Measurements from ENCODE around the gene SLC6A11. TPM values are rescaled to one million over a fixed set of nuclear protein-coding genes. Genes with fewer than 3 reads are reported as not detected.
A peak's percentile ranks its signal among the peaks of the same experiment; 100 is the strongest.

Gene SLC6A11
- total and polyA plus RNA-seq, 2 of the 13 experiments (the other 11 are each of a cell fraction or from before 2014, with no cell fraction given): 17.9 to 34.5 TPM

DNA sequence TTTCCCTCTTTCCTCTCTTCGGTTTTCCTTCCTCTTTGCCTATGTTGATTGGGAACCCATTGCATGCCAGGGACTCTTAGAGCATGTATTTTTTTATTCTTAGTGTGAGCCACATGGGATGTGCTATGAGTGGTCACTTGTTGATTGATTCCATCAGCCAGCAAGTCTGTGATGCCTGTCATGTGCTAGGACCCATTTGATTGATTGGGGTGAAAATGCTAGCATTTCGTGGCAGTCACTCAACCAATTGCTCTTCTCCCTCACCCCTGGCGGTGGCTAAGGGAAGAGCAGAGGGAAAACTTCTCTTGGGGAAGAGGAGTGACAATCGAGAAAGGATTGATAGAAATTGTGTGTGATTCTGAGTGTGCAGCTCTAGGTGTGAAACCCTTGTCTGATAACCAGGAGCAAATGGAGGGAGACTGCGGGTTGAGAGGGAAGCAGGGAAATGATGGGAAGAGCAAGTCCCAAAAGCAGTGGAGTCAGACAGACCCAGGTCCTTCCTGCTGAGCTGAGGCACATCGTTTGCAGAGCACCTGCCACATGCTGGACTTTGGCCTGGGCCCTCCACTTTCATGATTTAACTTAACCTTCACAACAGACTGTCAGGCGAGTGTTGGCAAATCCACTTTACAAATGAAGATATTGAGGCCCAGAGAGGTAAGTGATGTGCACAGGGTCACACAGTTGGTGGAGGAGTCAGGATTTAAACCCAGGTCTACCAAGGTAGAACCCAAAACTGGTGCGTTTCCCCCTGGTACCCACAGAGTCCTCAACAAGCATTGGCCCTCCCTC, 40.0 kb downstream of the SLC6A11 start (continued):
- peak; percentile 69 for TF ChIP-seq HNF4G (IDR thresholded peaks at IDR 0.05; ENCODE audit: borderline replicate concordance, low read depth, low read length)
- no peak for TF ChIP-seq HNF4G (CRISPR knock-in tag; IDR thresholded peaks at IDR 0.05; ENCODE audit: borderline replicate concordance, low read depth)
- TF ChIP-seq ZNF33B (CRISPR knock-in tag; IDR thresholded peaks at IDR 0.05): no peak
- TF ChIP-seq, protein P1, sequence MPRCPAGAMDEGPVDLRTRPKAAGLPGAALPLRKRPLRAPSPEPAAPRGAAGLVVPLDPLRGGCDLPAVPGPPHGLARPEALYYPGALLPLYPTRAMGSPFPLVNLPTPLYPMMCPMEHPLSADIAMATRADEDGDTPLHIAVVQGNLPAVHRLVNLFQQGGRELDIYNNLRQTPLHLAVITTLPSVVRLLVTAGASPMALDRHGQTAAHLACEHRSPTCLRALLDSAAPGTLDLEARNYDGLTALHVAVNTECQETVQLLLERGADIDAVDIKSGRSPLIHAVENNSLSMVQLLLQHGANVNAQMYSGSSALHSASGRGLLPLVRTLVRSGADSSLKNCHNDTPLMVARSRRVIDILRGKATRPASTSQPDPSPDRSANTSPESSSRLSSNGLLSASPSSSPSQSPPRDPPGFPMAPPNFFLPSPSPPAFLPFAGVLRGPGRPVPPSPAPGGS (CRISPR knock-in tag; IDR thresholded peaks at IDR 0.05): no peak
- 0 out of 2 replicates have a peak, but pooled peaks have one; percentile 11 for TF ChIP-seq ZNF501 (CRISPR knock-in tag; IDR thresholded peaks at IDR 0.05)
- 0 out of 2 replicates have a peak, but pooled peaks have one; percentile 34 for TF ChIP-seq ARNT2 (CRISPR knock-in tag; IDR thresholded peaks at IDR 0.05; ENCODE audit: low read depth)
- TF ChIP-seq ARID2 (CRISPR knock-in tag; IDR thresholded peaks at IDR 0.05; ENCODE audit: borderline replicate concordance): no peak
- TF ChIP-seq PHF8 (CRISPR knock-in tag; IDR thresholded peaks at IDR 0.05): no peak
- no peak for TF ChIP-seq ZNF777 (CRISPR knock-in tag; IDR thresholded peaks at IDR 0.05)
- TF ChIP-seq ZNF333 (CRISPR knock-in tag; IDR thresholded peaks at IDR 0.05; ENCODE audit: borderline replicate concordance): no peak
- TF ChIP-seq, protein P2, sequence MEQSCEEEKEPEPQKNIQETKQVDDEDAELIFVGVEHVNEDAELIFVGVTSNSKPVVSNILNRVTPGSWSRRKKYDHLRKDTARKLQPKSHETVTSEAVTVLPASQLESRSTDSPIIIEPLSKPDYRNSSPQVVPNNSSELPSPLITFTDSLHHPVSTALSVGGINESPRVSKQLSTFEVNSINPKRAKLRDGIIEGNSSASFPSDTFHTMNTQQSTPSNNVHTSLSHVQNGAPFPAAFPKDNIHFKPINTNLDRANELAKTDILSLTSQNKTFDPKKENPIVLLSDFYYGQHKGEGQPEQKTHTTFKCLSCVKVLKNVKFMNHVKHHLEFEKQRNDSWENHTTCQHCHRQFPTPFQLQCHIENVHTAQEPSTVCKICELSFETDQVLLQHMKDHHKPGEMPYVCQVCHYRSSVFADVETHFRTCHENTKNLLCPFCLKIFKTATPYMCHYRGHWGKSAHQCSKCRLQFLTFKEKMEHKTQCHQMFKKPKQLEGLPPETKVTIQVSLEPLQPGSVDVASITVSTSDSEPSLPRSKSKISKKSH (CRISPR knock-in tag; IDR thresholded peaks at IDR 0.05; ENCODE audit: borderline replicate concordance): no peak
- TF ChIP-seq ZNF253 (CRISPR knock-in tag; IDR thresholded peaks at IDR 0.05; ENCODE audit: borderline replicate concordance): no peak
- TF ChIP-seq, protein P3, sequence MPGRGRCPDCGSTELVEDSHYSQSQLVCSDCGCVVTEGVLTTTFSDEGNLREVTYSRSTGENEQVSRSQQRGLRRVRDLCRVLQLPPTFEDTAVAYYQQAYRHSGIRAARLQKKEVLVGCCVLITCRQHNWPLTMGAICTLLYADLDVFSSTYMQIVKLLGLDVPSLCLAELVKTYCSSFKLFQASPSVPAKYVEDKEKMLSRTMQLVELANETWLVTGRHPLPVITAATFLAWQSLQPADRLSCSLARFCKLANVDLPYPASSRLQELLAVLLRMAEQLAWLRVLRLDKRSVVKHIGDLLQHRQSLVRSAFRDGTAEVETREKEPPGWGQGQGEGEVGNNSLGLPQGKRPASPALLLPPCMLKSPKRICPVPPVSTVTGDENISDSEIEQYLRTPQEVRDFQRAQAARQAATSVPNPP (CRISPR knock-in tag; IDR thresholded peaks at IDR 0.05): no peak
- TF ChIP-seq, protein P4, sequence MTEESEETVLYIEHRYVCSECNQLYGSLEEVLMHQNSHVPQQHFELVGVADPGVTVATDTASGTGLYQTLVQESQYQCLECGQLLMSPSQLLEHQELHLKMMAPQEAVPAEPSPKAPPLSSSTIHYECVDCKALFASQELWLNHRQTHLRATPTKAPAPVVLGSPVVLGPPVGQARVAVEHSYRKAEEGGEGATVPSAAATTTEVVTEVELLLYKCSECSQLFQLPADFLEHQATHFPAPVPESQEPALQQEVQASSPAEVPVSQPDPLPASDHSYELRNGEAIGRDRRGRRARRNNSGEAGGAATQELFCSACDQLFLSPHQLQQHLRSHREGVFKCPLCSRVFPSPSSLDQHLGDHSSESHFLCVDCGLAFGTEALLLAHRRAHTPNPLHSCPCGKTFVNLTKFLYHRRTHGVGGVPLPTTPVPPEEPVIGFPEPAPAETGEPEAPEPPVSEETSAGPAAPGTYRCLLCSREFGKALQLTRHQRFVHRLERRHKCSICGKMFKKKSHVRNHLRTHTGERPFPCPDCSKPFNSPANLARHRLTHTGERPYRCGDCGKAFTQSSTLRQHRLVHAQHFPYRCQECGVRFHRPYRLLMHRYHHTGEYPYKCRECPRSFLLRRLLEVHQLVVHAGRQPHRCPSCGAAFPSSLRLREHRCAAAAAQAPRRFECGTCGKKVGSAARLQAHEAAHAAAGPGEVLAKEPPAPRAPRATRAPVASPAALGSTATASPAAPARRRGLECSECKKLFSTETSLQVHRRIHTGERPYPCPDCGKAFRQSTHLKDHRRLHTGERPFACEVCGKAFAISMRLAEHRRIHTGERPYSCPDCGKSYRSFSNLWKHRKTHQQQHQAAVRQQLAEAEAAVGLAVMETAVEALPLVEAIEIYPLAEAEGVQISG (CRISPR knock-in tag; IDR thresholded peaks at IDR 0.05): no peak
- TF ChIP-seq ZNF788 (CRISPR knock-in tag; IDR thresholded peaks at IDR 0.05; ENCODE audit: borderline replicate concordance): no peak
- TF ChIP-seq ZNF331 (CRISPR knock-in tag; IDR thresholded peaks at IDR 0.05): 0 out of 2 replicates have a peak, but pooled peaks have one; percentile 37
- TF ChIP-seq THAP11 (CRISPR knock-in tag; IDR thresholded peaks at IDR 0.05): peak; percentile 44; the same call in 1 of the 2 replicates
- no peak for TF ChIP-seq SRY (CRISPR knock-in tag; IDR thresholded peaks at IDR 0.05)
- TF ChIP-seq ZMYM2 (CRISPR knock-in tag; IDR thresholded peaks at IDR 0.05): 0 out of 2 replicates have a peak, but pooled peaks have one; percentile 39
- TF ChIP-seq ZNF562 (CRISPR knock-in tag; IDR thresholded peaks at IDR 0.05; ENCODE audit: borderline replicate concordance): no peak
- no peak for TF ChIP-seq ZNF75D (CRISPR knock-in tag; IDR thresholded peaks at IDR 0.05; ENCODE audit: borderline replicate concordance)
- TF ChIP-seq HDAC2 (CRISPR knock-in tag; IDR thresholded peaks at IDR 0.05): no peak
- no peak for TF ChIP-seq NR1H2 (CRISPR knock-in tag; IDR thresholded peaks at IDR 0.05; ENCODE audit: borderline replicate concordance, low read depth)
- TF ChIP-seq HDAC6 (IDR thresholded peaks at IDR 0.05; ENCODE audit: low read depth, low read length): no peak

All from HepG2 (cell line).